Liver (tissue), 9 donors: ENCODE measurements around the gene PIEZO2. TPM values are rescaled to one million over a fixed set of nuclear protein-coding genes. Genes with fewer than 3 reads are reported as not detected.

Experiments
- DNase-seq: peaks from one replicate; pipeline ENCODE4 v3.0.0-alpha.2; 2017; ENCODE audit warnings: low spot score
- H3K27ac ChIP-seq, 2 donors: one replicate each; pipeline ENCODE4 v1.7.0; 2013; ENCODE audit warnings: inconsistent platforms in 2 of 2, low read length in 2 of 2, control low read depth in 1 of 2, low read depth in 1 of 2, mild to moderate bottlenecking in 1 of 2
- H3K27me3 ChIP-seq, 4 donors: one replicate each; pipeline versions ENCODE4 v1.6.1 to v1.7.0; 2013; ENCODE audit warnings: low read length in 3 of 4, inconsistent platforms in 1 of 4, mild to moderate bottlenecking in 1 of 4, moderate library complexity in 1 of 4; ENCODE audit not compliant: control insufficient read depth in 4 of 4, insufficient read depth in 4 of 4
- H3K36me3 ChIP-seq, 4 donors: one replicate each; pipeline versions ENCODE4 v1.6.1 to v1.7.0; 2013; ENCODE audit warnings: low read length in 3 of 4, mild to moderate bottlenecking in 3 of 4, low read depth in 1 of 4, moderate library complexity in 1 of 4; ENCODE audit not compliant: control insufficient read depth in 4 of 4, insufficient read depth in 3 of 4
- H3K4me1 ChIP-seq, 4 donors: one replicate each; pipeline versions ENCODE4 v1.6.1 to v1.7.0; 2013; ENCODE audit warnings: low read length in 3 of 4, mild to moderate bottlenecking in 3 of 4, moderate library complexity in 1 of 4; ENCODE audit not compliant: control insufficient read depth in 4 of 4, insufficient read depth in 4 of 4
- H3K4me3 ChIP-seq, 3 donors: one replicate each; pipeline versions ENCODE4 v1.6.1 to v1.7.0; 2013; ENCODE audit warnings: low read length in 3 of 3, control low read depth in 1 of 3, low read depth in 1 of 3, mild to moderate bottlenecking in 1 of 3
- H3K9ac ChIP-seq, 2 donors: one replicate each; pipeline ENCODE4 v1.7.0; 2013; ENCODE audit warnings: low read length in 2 of 2, mild to moderate bottlenecking in 2 of 2, moderate library complexity in 2 of 2, control low read depth in 1 of 2, low read depth in 1 of 2
- H3K9me3 ChIP-seq, 4 donors: one replicate each; pipeline versions ENCODE4 v1.6.1 to v1.7.0; 2013; ENCODE audit warnings: low read length in 3 of 4; ENCODE audit not compliant: control insufficient read depth in 4 of 4
- EGR1 ChIP-seq, 2 donors: IDR thresholded peaks; 2 replicates each; pipeline ENCODE4 v1.6.1; 2016 to 2018; ENCODE audit warnings: antibody characterized with exemption in 2 of 2, low read depth in 2 of 2
- FOXA1 ChIP-seq: IDR thresholded peaks from 2 replicates; pipeline ENCODE4 v1.6.1; 2016; ENCODE audit warnings: antibody characterized with exemption
- FOXA2 ChIP-seq: IDR thresholded peaks from 2 replicates; pipeline ENCODE4 v1.6.1; 2016; ENCODE audit warnings: antibody characterized with exemption
- GABPA ChIP-seq, 2 donors: IDR thresholded peaks in 1 of 2; conservative IDR thresholded peaks in 1 of 2; 2 replicates each; pipeline ENCODE4 v1.6.1; 2016; ENCODE audit warnings: antibody characterized with exemption in 2 of 2, mild to moderate bottlenecking in 1 of 2, moderate library complexity in 1 of 2
- HNF4A ChIP-seq, 2 donors: conservative IDR thresholded peaks; 2 replicates each; pipeline ENCODE4 v1.6.1; 2016; ENCODE audit warnings: antibody characterized with exemption in 2 of 2, mild to moderate bottlenecking in 2 of 2
- HNF4G ChIP-seq: IDR thresholded peaks from 2 replicates; pipeline ENCODE4 v1.6.1; 2016; ENCODE audit warnings: antibody characterized with exemption
- JUND ChIP-seq, 2 donors: IDR thresholded peaks; 2 replicates each; pipeline ENCODE4 v1.6.1; 2016; ENCODE audit warnings: antibody characterized with exemption in 2 of 2
- NR2F2 ChIP-seq: IDR thresholded peaks from 2 replicates; pipeline ENCODE4 v1.6.1; 2016; ENCODE audit warnings: antibody characterized with exemption
- RAD21 ChIP-seq, 2 donors: IDR thresholded peaks; 2 replicates each; pipeline ENCODE4 v1.6.1; 2016; ENCODE audit warnings: antibody characterized with exemption in 2 of 2, mild to moderate bottlenecking in 2 of 2
- RXRA ChIP-seq, 2 donors: IDR thresholded peaks; 2 replicates each; pipeline ENCODE4 v1.6.1; 2017 to 2018; ENCODE audit warnings: antibody characterized with exemption in 2 of 2, mild to moderate bottlenecking in 1 of 2
- SP1 ChIP-seq: IDR thresholded peaks from 2 replicates; pipeline ENCODE4 v1.6.1; 2018; ENCODE audit warnings: antibody characterized with exemption, mild to moderate bottlenecking
- YY1 ChIP-seq: IDR thresholded peaks from 2 replicates; pipeline ENCODE4 v1.6.1; 2016; ENCODE audit warnings: antibody characterized with exemption, mild to moderate bottlenecking
- WGBS: extraction: QIAGEN DNeasy Blood & Tissue Kit; methylation state at CpG from one replicate; pipeline ENCODE4 v1.1.7; 2013; 5-methylcytosine and 5-hydroxymethylcytosine counted together
- polyA plus RNA-seq, 2 donors: library from polyadenylated mRNA; stranded (reverse) in 1 of 2; unstranded in 1 of 2; fragments of 200-250 nt in 1 of 2; fragments of >200 nt in 1 of 2; fragmentation: Nextera tagmentation in 1 of 2; extraction: Ambion mirVana in 1 of 2; gene quantifications; one replicate each; pipeline versions ENCODE4 v1.2.1 to v1.2.3, GENCODE V29; 2013 to 2015
- total RNA-seq, 2 donors: library from RNA; depleted of rRNA; stranded (reverse); fragments of >200 nt; gene quantifications; one replicate each; pipeline ENCODE4 v1.2.3, GENCODE V29; 2014
- TF ChIP-seq, protein P1 (sequence below): IDR thresholded peaks from 2 replicates; pipeline ENCODE4 v1.6.1; 2016; ENCODE audit warnings: antibody characterized with exemption, mild to moderate bottlenecking
- TF ChIP-seq, protein P2 (sequence below): fragments of 150-350 bp; IDR thresholded peaks from 2 replicates; pipeline ENCODE4 v1.5.1; 2017; ENCODE audit warnings: improper control_type of control experiment, low read depth, low read length; ENCODE audit not compliant: missing input control
- TF ChIP-seq, protein P3 (sequence below): IDR thresholded peaks from 2 replicates; pipeline ENCODE4 v1.6.1; 2016; ENCODE audit warnings: antibody characterized with exemption
- TF ChIP-seq, protein P4 (sequence below): IDR thresholded peaks from 2 replicates; pipeline ENCODE4 v1.6.1; 2016; ENCODE audit warnings: antibody characterized with exemption
- donor health status: healthy.
- donor health status: healthy.
- donor health status: healthy.
- donor health status: healthy.
- donor health status: healthy.

The PIEZO2 gene
- total and polyA plus RNA-seq, 4 donors, result 1.1 to 12.3 (median 4.8) TPM

DNA sequence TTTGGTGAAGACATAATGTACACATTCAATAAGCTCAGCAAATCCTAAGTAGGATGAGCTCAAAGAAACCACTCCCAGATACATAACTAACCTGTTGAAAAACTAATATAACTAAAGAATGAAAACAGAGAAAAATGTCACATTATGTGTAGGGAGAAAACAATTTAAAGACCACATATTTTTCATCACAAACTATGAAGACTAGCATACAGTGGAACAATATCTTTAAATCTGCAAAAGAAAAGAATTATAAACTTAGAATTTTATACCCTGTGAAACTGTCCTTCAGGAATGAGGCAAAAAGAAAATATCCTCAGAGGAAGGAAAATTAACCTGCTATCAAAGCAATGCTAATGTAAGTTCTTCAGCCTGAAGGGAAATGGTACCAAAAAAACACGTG is 151.5 kb downstream of the PIEZO2 start:
- 61% methylated on average over 1 of the region's 1 CpG for whole genome bisulfite sequencing

DNA sequence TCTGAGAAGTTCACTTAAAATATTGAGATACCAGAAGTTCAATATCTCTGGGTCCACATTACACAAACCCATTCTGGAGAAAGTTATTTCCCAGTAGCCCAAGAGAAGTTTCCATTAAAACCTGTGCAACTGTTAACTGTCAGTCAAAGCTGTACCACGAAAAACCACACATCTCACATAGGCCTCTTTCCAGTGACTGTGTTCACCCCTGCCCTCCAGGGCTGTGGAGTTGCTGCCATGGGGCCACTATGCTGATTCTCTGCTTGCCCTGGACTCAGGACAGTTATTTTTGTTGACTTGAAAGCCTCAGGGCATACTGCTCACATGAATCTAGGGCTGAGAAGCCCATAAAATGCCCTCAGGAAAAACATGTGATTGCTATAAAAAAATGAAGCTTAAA is 153.8 kb downstream of the PIEZO2 start:
- no peaks in the 10 kb centered on the region for H3K27me3 ChIP-seq
- 87% methylated on average over 1 of the region's 1 CpG for WGBS
- peaks cover 0 to 4% (median 0%) of the 10 kb centered on the region in 4 donors for H3K9me3 ChIP-seq
- no peak overlapping the region for H3K27ac ChIP-seq
- no peaks in the 10 kb centered on the region for H3K36me3 ChIP-seq
- H3K4me3 ChIP-seq, result no peak overlapping the region
- TF ChIP-seq RXRA (IDR thresholded peaks at IDR 0.05) (no peak), GABPA (IDR thresholded peaks at IDR 0.05 in 1 of 2, conservative IDR thresholded peaks at IDR 0.05 in 1 of 2) (no peak), RAD21 (IDR thresholded peaks at IDR 0.05) (no peak), HNF4G (no peak), SP1 (no peak), FOXA2 (no peak), HNF4A (conservative IDR thresholded peaks at IDR 0.05) (no peak), NR2F2 (no peak), FOXA1 (no peak), JUND (IDR thresholded peaks at IDR 0.05) (no peak), YY1 (no peak), EGR1 (IDR thresholded peaks at IDR 0.05; ENCODE audit: low read depth in 2 of 2) (no peak)
- TF ChIP-seq, protein P1, sequence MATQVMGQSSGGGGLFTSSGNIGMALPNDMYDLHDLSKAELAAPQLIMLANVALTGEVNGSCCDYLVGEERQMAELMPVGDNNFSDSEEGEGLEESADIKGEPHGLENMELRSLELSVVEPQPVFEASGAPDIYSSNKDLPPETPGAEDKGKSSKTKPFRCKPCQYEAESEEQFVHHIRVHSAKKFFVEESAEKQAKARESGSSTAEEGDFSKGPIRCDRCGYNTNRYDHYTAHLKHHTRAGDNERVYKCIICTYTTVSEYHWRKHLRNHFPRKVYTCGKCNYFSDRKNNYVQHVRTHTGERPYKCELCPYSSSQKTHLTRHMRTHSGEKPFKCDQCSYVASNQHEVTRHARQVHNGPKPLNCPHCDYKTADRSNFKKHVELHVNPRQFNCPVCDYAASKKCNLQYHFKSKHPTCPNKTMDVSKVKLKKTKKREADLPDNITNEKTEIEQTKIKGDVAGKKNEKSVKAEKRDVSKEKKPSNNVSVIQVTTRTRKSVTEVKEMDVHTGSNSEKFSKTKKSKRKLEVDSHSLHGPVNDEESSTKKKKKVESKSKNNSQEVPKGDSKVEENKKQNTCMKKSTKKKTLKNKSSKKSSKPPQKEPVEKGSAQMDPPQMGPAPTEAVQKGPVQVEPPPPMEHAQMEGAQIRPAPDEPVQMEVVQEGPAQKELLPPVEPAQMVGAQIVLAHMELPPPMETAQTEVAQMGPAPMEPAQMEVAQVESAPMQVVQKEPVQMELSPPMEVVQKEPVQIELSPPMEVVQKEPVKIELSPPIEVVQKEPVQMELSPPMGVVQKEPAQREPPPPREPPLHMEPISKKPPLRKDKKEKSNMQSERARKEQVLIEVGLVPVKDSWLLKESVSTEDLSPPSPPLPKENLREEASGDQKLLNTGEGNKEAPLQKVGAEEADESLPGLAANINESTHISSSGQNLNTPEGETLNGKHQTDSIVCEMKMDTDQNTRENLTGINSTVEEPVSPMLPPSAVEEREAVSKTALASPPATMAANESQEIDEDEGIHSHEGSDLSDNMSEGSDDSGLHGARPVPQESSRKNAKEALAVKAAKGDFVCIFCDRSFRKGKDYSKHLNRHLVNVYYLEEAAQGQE, result no peak
- TF ChIP-seq, protein P2, sequence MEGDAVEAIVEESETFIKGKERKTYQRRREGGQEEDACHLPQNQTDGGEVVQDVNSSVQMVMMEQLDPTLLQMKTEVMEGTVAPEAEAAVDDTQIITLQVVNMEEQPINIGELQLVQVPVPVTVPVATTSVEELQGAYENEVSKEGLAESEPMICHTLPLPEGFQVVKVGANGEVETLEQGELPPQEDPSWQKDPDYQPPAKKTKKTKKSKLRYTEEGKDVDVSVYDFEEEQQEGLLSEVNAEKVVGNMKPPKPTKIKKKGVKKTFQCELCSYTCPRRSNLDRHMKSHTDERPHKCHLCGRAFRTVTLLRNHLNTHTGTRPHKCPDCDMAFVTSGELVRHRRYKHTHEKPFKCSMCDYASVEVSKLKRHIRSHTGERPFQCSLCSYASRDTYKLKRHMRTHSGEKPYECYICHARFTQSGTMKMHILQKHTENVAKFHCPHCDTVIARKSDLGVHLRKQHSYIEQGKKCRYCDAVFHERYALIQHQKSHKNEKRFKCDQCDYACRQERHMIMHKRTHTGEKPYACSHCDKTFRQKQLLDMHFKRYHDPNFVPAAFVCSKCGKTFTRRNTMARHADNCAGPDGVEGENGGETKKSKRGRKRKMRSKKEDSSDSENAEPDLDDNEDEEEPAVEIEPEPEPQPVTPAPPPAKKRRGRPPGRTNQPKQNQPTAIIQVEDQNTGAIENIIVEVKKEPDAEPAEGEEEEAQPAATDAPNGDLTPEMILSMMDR, result no peak
- TF ChIP-seq, protein P3, sequence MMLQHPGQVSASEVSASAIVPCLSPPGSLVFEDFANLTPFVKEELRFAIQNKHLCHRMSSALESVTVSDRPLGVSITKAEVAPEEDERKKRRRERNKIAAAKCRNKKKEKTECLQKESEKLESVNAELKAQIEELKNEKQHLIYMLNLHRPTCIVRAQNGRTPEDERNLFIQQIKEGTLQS, result no peak
- H3K9ac ChIP-seq, result no peak overlapping the region
- H3K4me1 ChIP-seq, result no peaks in the 10 kb centered on the region
- DNase-seq, result no peak

More for the DNA sequence above, 151.5 kb downstream of the PIEZO2 start:
- no peaks in the 10 kb centered on the region for H3K36me3 ChIP-seq
- H3K4me1 ChIP-seq, result no peaks in the 10 kb centered on the region
- H3K27ac ChIP-seq, result no peak overlapping the region
- H3K9ac ChIP-seq, result no peak overlapping the region
- H3K27me3 ChIP-seq, result no peaks in the 10 kb centered on the region
- peaks cover 0 to 4% (median 0%) of the 10 kb centered on the region in 4 donors for H3K9me3 ChIP-seq
- no peak for DNase-seq
- no peak overlapping the region for H3K4me3 ChIP-seq
- no peak for TF ChIP-seq GABPA (IDR thresholded peaks at IDR 0.05 in 1 of 2, conservative IDR thresholded peaks at IDR 0.05 in 1 of 2)
- TF ChIP-seq RXRA (IDR thresholded peaks at IDR 0.05), result no peak
- TF ChIP-seq HNF4A (conservative IDR thresholded peaks at IDR 0.05), result no peak
- TF ChIP-seq, protein P4, sequence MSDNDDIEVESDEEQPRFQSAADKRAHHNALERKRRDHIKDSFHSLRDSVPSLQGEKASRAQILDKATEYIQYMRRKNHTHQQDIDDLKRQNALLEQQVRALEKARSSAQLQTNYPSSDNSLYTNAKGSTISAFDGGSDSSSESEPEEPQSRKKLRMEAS, result no peak
- TF ChIP-seq, protein P3, result no peak
- no peak for TF ChIP-seq SP1
